Neuronal stem cell (in vitro differentiated cells): Measurements from ENCODE around the gene PARP6.

ENCODE experiments used
- DNase-seq: peaks from one replicate; pipeline ENCODE4 v3.0.0-alpha.2; 2013; ENCODE audit warnings: low spot score
- H2AFZ ChIP-seq: one replicate; pipeline ENCODE4 v1.6.1; 2013; ENCODE audit warnings: mild to moderate bottlenecking, low read length, inconsistent platforms
- H2AK5ac ChIP-seq: 2 replicates; pipeline ENCODE4 v1.6.1; 2013; ENCODE audit warnings: low read depth, mild to moderate bottlenecking, inconsistent platforms, low read length, moderate library complexity, mixed read lengths
- H2BK120ac ChIP-seq: 2 replicates; pipeline ENCODE4 v1.6.1; 2013; ENCODE audit warnings: low read depth, mild to moderate bottlenecking, inconsistent platforms, low read length, moderate library complexity, mixed read lengths
- H2BK12ac ChIP-seq: one replicate; pipeline ENCODE4 v1.6.1; 2013; ENCODE audit warnings: low read length, inconsistent platforms
- H2BK15ac ChIP-seq: 2 replicates; pipeline ENCODE4 v1.6.1; 2013; ENCODE audit warnings: mild to moderate bottlenecking, low read length, inconsistent platforms, mixed read lengths
- H2BK5ac ChIP-seq: one replicate; pipeline ENCODE4 v1.6.1; 2013; ENCODE audit warnings: inconsistent platforms, mild to moderate bottlenecking, low read length, moderate library complexity
- H3K14ac ChIP-seq: one replicate; pipeline ENCODE4 v1.6.1; 2013; ENCODE audit warnings: low read length, inconsistent platforms
- H3K18ac ChIP-seq: 2 replicates; pipeline ENCODE4 v1.6.1; 2013; ENCODE audit warnings: low read length, inconsistent platforms
- H3K23ac ChIP-seq: 2 replicates; pipeline ENCODE4 v1.6.1; 2013; ENCODE audit warnings: low read depth, mild to moderate bottlenecking, mixed read lengths, low read length, inconsistent platforms; ENCODE audit not compliant: poor library complexity
- H3K27ac ChIP-seq: replicated peaks from 3 replicates; pipeline ENCODE4 v1.5.1; 2013; ENCODE audit warnings: low read length, inconsistent platforms
- H3K27me3 ChIP-seq, 3 experiments: 2 replicates each; pipeline ENCODE4 v1.6.1; 2013; ENCODE audit warnings: low read length in 3 of 3, mild to moderate bottlenecking in 2 of 3, inconsistent platforms in 1 of 3, low read depth in 1 of 3, mixed read lengths in 1 of 3, moderate library complexity in 1 of 3; ENCODE audit not compliant: control insufficient read depth in 3 of 3, insufficient read depth in 3 of 3
- H3K36me3 ChIP-seq, 2 donors: replicated peaks in 1 of 2; 2 replicates each; pipeline ENCODE4 v1.6.1; 2013; ENCODE audit warnings: low read length in 2 of 2; ENCODE audit not compliant: control insufficient read depth in 2 of 2, insufficient read depth in 2 of 2
- H3K4ac ChIP-seq: 2 replicates; pipeline ENCODE4 v1.6.1; 2013; ENCODE audit warnings: inconsistent platforms, mild to moderate bottlenecking, low read length, moderate library complexity
- H3K4me1 ChIP-seq, 2 donors: 1 replicate in 1 of 2; 2 replicates in 1 of 2; pipeline ENCODE4 v1.6.1; 2013; ENCODE audit warnings: low read length in 2 of 2, low read depth in 1 of 2; ENCODE audit not compliant: control insufficient read depth in 2 of 2, insufficient read depth in 1 of 2
- H3K4me2 ChIP-seq: one replicate; pipeline ENCODE4 v1.6.1; 2013; ENCODE audit warnings: mild to moderate bottlenecking, low read length, inconsistent platforms; ENCODE audit not compliant: insufficient read depth, poor library complexity, severe bottlenecking
- H3K4me3 ChIP-seq, 2 donors: 2 replicates each; pipeline ENCODE4 v1.5.1; 2013; ENCODE audit warnings: low read length in 2 of 2, mild to moderate bottlenecking in 2 of 2, inconsistent platforms in 1 of 2, moderate library complexity in 1 of 2
- H3K79me1 ChIP-seq: one replicate; pipeline ENCODE4 v1.6.1; 2013; ENCODE audit warnings: low read depth, mild to moderate bottlenecking, inconsistent platforms, low read length, moderate library complexity
- H3K9ac ChIP-seq: one replicate; pipeline ENCODE4 v1.6.1; 2013; ENCODE audit warnings: mild to moderate bottlenecking, low read depth, low read length, inconsistent platforms; ENCODE audit not compliant: poor library complexity
- H3K9me3 ChIP-seq, 2 donors: replicated peaks in 1 of 2; 2 replicates each; pipeline versions ENCODE3 to v1.6.1; 2013; ENCODE audit warnings: low read length in 2 of 2, mild to moderate bottlenecking in 2 of 2, inconsistent platforms in 1 of 2, low read depth in 1 of 2, mixed read lengths in 1 of 2, moderate library complexity in 1 of 2; ENCODE audit not compliant: control insufficient read depth in 2 of 2, insufficient read depth in 1 of 2
- H4K8ac ChIP-seq: one replicate; pipeline ENCODE4 v1.6.1; 2013; ENCODE audit warnings: low read depth, mild to moderate bottlenecking, inconsistent platforms, low read length, moderate library complexity
- H4K91ac ChIP-seq: one replicate; pipeline ENCODE4 v1.6.1; 2013; ENCODE audit warnings: low read length, low read depth, mild to moderate bottlenecking, inconsistent platforms; ENCODE audit not compliant: poor library complexity
- WGBS, 2 donors: extraction: QIAGEN DNeasy Blood & Tissue Kit; methylation state at CpG; one replicate each; pipeline ENCODE4 v1.1.7; 2013; ENCODE audit warnings: missing lambda C conversion rate in 2 of 2, mixed read lengths in 1 of 2; ENCODE audit not compliant: insufficient read length in 2 of 2, insufficient replicate concordance in 1 of 2; ENCODE audit errors: extremely low coverage in 2 of 2; 5-methylcytosine and 5-hydroxymethylcytosine counted together

PARP6 gene

GRCh38 chr15:72197460-72198355, 74.6 kb downstream of the PARP6 start, which contains the start of gene GRAMD2A:
GRAMD2A (minus strand) TSS chr15:72197787.
- Histone ChIP-seq H2AK5ac (peak within 1 kb of the TSS; percentile 64), H3K4me1 (peaks cover 0 to 2% of the 10 kb centered on the region in 2 donors), H2BK120ac (no peak within 1 kb of the TSS), H2BK12ac (peak within 1 kb of the TSS; percentile 67), H3K36me3 (peaks cover 39 to 48% of the 10 kb centered on the region in 2 donors), H4K8ac (no peak within 1 kb of the TSS), H2BK5ac (no peak within 1 kb of the TSS), H3K27ac (no peak within 1 kb of the TSS), H3K23ac (peak within 1 kb of the TSS; percentile 95), H2BK15ac (no peak within 1 kb of the TSS), H3K4me3 (peak within 1 kb of the TSS in 1 of 2 donors; percentile 75), H3K27me3 (peaks cover 4 to 24% (median 5%) of the 10 kb centered on the region in 3 experiments), H3K9me3 (peaks cover 0 to 3% of the 10 kb centered on the region in 2 donors), H3K4me2 (peak within 1 kb of the TSS; percentile 64), H3K79me1 (no peaks in the 10 kb centered on the region), H4K91ac (peak within 1 kb of the TSS; percentile 38), H2AFZ (peak within 1 kb of the TSS; percentile 26), H3K14ac (no peak within 1 kb of the TSS), H3K18ac (peak within 1 kb of the TSS; percentile 53), H3K9ac (peak within 1 kb of the TSS; percentile 83), H3K4ac (no peak within 1 kb of the TSS)
- no peak for DNase-seq
- no CpG with 5 or more reads among the region's 83 CpGs for WGBS, 2 donors

DNA sequence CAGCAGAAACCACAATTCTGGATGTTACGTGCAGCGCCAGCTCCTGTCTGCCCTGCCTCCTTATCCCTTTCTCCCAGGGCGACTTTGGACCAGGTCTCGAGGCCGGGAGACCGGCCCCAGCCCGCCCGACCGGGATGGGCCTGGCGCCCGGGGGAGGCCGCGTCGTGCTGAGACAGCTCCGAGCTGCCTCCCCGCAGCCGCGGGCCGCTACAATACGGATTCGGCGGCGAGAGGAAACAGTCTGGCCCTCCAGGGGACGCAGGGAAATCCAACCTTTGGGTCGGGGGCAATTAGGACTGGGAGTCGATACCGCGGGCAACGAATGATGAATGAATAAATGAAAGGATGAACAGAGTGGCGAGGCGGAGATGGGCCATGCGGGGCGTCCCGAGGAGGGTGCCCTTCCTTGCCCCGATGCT, 75.3 kb downstream of the PARP6 start:
- Histone ChIP-seq H3K27ac (no peak overlapping the region), H3K4me3 (peak overlapping the region in 1 of 2 donors; percentile 75), H3K23ac (peak overlapping the region; percentile 95), H2BK15ac (no peak overlapping the region), H3K9ac (peak overlapping the region; percentile 83), H3K14ac (no peak overlapping the region), H3K4ac (no peak overlapping the region), H3K36me3 (peaks cover 32 to 41% of the 10 kb centered on the region in 2 donors), H2BK5ac (no peak overlapping the region), H4K8ac (no peak overlapping the region), H3K18ac (peak overlapping the region; percentile 53), H3K79me1 (no peaks in the 10 kb centered on the region), H3K4me2 (peak overlapping the region; percentile 64), H2AFZ (peak overlapping the region; percentile 26), H3K4me1 (peaks cover 0 to 2% of the 10 kb centered on the region in 2 donors), H2BK12ac (peak overlapping the region; percentile 67), H2AK5ac (peak overlapping the region; percentile 64), H2BK120ac (no peak overlapping the region), H3K27me3 (peaks cover 4 to 24% (median 5%) of the 10 kb centered on the region in 3 experiments), H4K91ac (peak overlapping the region; percentile 38), H3K9me3 (peaks cover 0 to 3% of the 10 kb centered on the region in 2 donors)
- DNase-seq: no peak
- whole genome bisulfite sequencing, 2 donors: no CpG with 5 or more reads among the region's 35 CpGs

DNA sequence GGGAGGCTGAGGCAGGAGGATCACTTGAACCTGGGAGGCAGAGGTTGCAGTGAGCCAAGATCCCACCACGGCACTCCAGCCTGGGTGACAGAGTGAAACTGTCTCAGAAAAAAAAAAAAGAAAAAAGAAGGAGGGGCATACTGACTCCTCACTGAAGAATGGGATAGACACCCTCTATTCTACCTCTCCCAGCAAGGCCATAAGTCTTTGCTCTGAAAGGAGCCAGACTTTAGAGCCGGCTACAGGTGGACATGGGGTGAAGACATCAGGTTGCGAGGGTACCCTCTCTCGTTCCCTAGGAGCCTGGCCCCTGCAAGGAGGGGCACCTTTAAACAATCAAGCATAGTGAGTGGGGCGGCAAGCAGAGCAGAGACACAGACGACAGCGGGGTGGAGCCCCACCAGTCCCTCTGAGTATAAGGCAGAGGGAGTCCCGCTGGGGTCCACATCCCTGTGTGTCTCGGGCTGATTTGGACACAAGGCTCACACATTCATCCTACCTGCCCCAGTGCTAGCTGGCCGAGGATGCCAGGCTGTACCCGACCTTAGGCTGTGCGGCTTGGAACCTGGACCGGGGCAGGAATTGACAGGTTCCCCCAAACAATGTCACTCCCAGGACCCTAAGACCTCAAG, 75.8 kb downstream of the PARP6 start:
- peak overlapping the region; percentile 95 for H3K23ac ChIP-seq
- no CpG with 5 or more reads among the region's 13 CpGs for WGBS, 2 donors

More for the DNA sequence above, 75.8 kb downstream of the PARP6 start:
- no peak overlapping the region for H3K18ac ChIP-seq
- no peak overlapping the region for H2BK12ac ChIP-seq
- H3K4ac ChIP-seq: no peak overlapping the region
- peaks cover 29 to 36% of the 10 kb centered on the region in 2 donors for H3K36me3 ChIP-seq
- H3K14ac ChIP-seq: no peak overlapping the region
- no peak overlapping the region for H3K27ac ChIP-seq
- H2BK120ac ChIP-seq: no peak overlapping the region
- H3K4me1 ChIP-seq: peaks cover 0 to 2% of the 10 kb centered on the region in 2 donors
- H4K8ac ChIP-seq: no peak overlapping the region
- H4K91ac ChIP-seq: peak overlapping the region; percentile 38
- H2BK15ac ChIP-seq: no peak overlapping the region
- peak overlapping the region; percentile 83 for H3K9ac ChIP-seq
- H2BK5ac ChIP-seq: no peak overlapping the region
- no peak overlapping the region for H2AK5ac ChIP-seq
- peaks cover 0 to 3% of the 10 kb centered on the region in 2 donors for H3K9me3 ChIP-seq
- H3K79me1 ChIP-seq: no peaks in the 10 kb centered on the region
- H2AFZ ChIP-seq: no peak overlapping the region
- peak overlapping the region in 1 of 2 donors; percentile 75 for H3K4me3 ChIP-seq
- no peak for DNase-seq
- peak overlapping the region; percentile 64 for H3K4me2 ChIP-seq
- H3K27me3 ChIP-seq: peaks cover 4 to 24% (median 5%) of the 10 kb centered on the region in 3 experiments
